SK-N-SH treated with all-trans-retinoic acid at 6 μM for 48 hours (cell line): ENCODE measurements around the gene QKI.

Experiments used
- ARNTL ChIP-seq: fragments of 450-650 bp; formaldehyde crosslinking; IDR thresholded peaks from 2 replicates; pipeline ENCODE4 v1.5.0; 2020; ENCODE audit warnings: low read depth, mild to moderate bottlenecking, moderate library complexity, borderline replicate concordance
- BACH2 ChIP-seq: fragments of 250-450 bp; sonication (Bioruptor Pico); IDR thresholded peaks from 2 replicates; pipeline ENCODE4 v1.9.0; 2021; ENCODE audit warnings: mild to moderate bottlenecking, borderline replicate concordance
- ISL1 ChIP-seq: fragments of 250-450 bp; sonication (Bioruptor Pico); IDR thresholded peaks from 2 replicates; pipeline ENCODE4 v2.1.2; 2022; ENCODE audit warnings: mild to moderate bottlenecking, moderate library complexity
- OSR1 ChIP-seq: fragments of 250-450 bp; sonication (Bioruptor Pico); IDR thresholded peaks from 2 replicates; pipeline ENCODE4 v1.8.0; 2022; ENCODE audit warnings: moderate library complexity, mild to moderate bottlenecking, inconsistent platforms
- ZC3H10 ChIP-seq: fragments of 250-450 bp; sonication (Bioruptor Pico); IDR thresholded peaks from 2 replicates; pipeline ENCODE4 v1.5.1; 2021; ENCODE audit warnings: mild to moderate bottlenecking, moderate library complexity
- ZFP3 ChIP-seq: fragments of 250-450 bp; sonication (Bioruptor Pico); IDR thresholded peaks from 2 replicates; pipeline ENCODE4 v1.5.0; 2020; ENCODE audit warnings: mild to moderate bottlenecking, moderate library complexity
- ZFP30 ChIP-seq: fragments of 450-650 bp; formaldehyde crosslinking; IDR thresholded peaks from 2 replicates; pipeline ENCODE4 v1.5.0; 2022; ENCODE audit warnings: mild to moderate bottlenecking, moderate library complexity
- ZNF70 ChIP-seq: fragments of 450-650 bp; formaldehyde crosslinking; IDR thresholded peaks from 2 replicates; pipeline ENCODE4 v1.5.0; 2020; ENCODE audit warnings: mild to moderate bottlenecking, moderate library complexity
- TF ChIP-seq, protein P1 (sequence below): fragments of 250-450 bp; sonication (Bioruptor Pico); IDR thresholded peaks from 2 replicates; pipeline ENCODE4 v1.8.0; 2021; ENCODE audit warnings: low read depth, mild to moderate bottlenecking, moderate library complexity, borderline replicate concordance
- TF ChIP-seq, protein P2 (sequence below): fragments of 250-450 bp; sonication (Bioruptor Pico); IDR thresholded peaks from 2 replicates; pipeline ENCODE4 v1.8.0; 2020; ENCODE audit warnings: mild to moderate bottlenecking, moderate library complexity, borderline replicate concordance
- TF ChIP-seq, protein P3 (sequence below): fragments of 250-450 bp; sonication (Bioruptor Pico); IDR thresholded peaks from 2 replicates; pipeline ENCODE4 v1.5.1; 2021; ENCODE audit warnings: mild to moderate bottlenecking, moderate library complexity
- TF ChIP-seq, protein P4 (sequence below): fragments of 250-450 bp; sonication (Bioruptor Pico); IDR thresholded peaks from 2 replicates; pipeline ENCODE4 v1.5.1; 2020; ENCODE audit warnings: low read depth, mild to moderate bottlenecking, moderate library complexity

DNA sequence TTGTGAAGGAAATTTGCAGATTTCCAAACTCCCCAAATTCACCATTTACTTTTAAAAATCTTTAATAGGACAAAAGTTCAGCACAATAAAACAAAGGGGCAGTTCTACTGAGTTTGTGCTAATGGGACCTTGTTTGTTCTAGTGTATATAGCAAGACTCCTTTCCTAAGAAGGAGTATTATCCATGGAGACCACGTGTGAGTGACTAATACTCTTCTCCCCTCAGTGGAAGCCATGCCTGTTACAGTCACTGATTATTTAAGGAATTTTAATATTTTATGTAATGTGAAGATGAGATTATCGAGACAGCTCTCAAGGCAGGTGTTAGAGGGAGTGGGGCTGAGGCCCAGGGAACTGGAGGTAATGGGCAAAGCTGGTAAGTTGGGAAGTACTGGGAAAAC is 16.4 kb upstream of the QKI start:
- TF ChIP-seq, protein P1, sequence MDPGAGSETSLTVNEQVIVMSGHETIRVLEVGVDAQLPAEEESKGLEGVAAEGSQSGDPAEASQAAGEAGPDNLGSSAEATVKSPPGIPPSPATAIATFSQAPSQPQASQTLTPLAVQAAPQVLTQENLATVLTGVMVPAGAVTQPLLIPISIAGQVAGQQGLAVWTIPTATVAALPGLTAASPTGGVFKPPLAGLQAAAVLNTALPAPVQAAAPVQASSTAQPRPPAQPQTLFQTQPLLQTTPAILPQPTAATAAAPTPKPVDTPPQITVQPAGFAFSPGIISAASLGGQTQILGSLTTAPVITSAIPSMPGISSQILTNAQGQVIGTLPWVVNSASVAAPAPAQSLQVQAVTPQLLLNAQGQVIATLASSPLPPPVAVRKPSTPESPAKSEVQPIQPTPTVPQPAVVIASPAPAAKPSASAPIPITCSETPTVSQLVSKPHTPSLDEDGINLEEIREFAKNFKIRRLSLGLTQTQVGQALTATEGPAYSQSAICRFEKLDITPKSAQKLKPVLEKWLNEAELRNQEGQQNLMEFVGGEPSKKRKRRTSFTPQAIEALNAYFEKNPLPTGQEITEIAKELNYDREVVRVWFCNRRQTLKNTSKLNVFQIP: no peak
- TF ChIP-seq ZNF70 (CRISPR knock-in tag) (no peak), ISL1 (CRISPR knock-in tag) (no peak), BACH2 (no peak), ARNTL (CRISPR knock-in tag) (no peak), ZC3H10 (CRISPR knock-in tag) (no peak), ZFP3 (CRISPR knock-in tag) (no peak), ZFP30 (no peak), OSR1 (CRISPR knock-in tag) (no peak)
- TF ChIP-seq, protein P2, sequence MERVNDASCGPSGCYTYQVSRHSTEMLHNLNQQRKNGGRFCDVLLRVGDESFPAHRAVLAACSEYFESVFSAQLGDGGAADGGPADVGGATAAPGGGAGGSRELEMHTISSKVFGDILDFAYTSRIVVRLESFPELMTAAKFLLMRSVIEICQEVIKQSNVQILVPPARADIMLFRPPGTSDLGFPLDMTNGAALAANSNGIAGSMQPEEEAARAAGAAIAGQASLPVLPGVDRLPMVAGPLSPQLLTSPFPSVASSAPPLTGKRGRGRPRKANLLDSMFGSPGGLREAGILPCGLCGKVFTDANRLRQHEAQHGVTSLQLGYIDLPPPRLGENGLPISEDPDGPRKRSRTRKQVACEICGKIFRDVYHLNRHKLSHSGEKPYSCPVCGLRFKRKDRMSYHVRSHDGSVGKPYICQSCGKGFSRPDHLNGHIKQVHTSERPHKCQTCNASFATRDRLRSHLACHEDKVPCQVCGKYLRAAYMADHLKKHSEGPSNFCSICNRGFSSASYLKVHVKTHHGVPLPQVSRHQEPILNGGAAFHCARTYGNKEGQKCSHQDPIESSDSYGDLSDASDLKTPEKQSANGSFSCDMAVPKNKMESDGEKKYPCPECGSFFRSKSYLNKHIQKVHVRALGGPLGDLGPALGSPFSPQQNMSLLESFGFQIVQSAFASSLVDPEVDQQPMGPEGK (CRISPR knock-in tag): no peak
- TF ChIP-seq, protein P3, sequence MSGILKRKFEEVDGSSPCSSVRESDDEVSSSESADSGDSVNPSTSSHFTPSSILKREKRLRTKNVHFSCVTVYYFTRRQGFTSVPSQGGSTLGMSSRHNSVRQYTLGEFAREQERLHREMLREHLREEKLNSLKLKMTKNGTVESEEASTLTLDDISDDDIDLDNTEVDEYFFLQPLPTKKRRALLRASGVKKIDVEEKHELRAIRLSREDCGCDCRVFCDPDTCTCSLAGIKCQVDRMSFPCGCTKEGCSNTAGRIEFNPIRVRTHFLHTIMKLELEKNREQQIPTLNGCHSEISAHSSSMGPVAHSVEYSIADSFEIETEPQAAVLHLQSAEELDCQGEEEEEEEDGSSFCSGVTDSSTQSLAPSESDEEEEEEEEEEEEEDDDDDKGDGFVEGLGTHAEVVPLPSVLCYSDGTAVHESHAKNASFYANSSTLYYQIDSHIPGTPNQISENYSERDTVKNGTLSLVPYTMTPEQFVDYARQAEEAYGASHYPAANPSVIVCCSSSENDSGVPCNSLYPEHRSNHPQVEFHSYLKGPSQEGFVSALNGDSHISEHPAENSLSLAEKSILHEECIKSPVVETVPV (CRISPR knock-in tag): no peak
- TF ChIP-seq, protein P4, sequence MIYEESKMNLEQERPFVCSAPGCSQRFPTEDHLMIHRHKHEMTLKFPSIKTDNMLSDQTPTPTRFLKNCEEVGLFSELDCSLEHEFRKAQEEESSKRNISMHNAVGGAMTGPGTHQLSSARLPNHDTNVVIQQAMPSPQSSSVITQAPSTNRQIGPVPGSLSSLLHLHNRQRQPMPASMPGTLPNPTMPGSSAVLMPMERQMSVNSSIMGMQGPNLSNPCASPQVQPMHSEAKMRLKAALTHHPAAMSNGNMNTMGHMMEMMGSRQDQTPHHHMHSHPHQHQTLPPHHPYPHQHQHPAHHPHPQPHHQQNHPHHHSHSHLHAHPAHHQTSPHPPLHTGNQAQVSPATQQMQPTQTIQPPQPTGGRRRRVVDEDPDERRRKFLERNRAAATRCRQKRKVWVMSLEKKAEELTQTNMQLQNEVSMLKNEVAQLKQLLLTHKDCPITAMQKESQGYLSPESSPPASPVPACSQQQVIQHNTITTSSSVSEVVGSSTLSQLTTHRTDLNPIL: no peak
